GM18873 (cell line): ENCODE data around the gene C17orf50.

Experiments
- ATAC-seq: cut with Tn5 transposase; IDR thresholded peaks from one replicate; pipeline ENCODE4 v1.9.1; 2021; ENCODE audit warnings: mild to moderate bottlenecking, moderate library complexity, moderate number of reproducible peaks; ENCODE audit not compliant: unreplicated experiment, low FRiP score

Gene C17orf50

DNA sequence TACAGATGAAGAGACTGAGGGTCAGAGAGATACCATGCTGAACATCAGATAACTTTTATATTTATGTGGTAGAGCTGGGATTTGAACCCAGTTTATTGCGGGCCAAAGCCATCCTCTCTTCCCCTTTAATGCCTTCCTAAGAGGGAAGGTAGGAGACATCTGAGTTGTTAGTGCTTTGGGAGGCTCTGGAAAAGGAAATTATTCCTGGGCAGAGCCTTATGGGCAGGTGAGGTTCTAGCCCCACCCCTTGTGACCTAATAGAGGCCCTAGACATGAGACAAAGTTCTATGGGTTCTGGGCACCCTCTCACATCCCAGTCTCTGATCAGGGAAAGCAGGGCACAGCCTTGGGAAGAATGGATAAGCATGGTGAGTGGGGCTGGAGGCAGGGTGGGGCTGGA is at the start of gene C17orf50:
Gene C17orf50, plus strand, starts transcription at position 301 of the 400 bp plus-strand sequence. Its CDS starts 55 bp downstream, at position 356.
- ATAC-seq: no peak

DNA sequence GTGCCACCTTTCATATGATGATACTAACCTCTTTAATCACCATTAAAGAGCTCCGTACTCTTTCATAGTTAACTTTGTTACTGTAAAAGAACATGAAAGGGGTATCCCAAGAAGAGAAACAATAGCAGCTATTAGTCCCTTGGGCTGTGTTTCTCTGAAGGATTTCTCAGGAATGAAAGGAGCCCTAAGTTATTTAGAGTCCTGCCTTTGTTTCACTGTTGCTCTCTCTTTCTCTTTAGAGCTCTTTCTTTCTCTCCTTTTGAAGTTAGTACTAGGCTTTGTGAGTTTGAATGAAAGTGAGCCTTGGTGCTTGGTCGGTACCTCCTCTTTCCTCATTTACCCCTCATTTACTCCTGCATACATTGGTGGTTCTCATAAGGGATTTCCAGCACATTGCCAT is 49.7 kb upstream of the C17orf50 start:
- ATAC-seq: no peak

GRCh38 chr17:35713069-35713728 is 47.5 kb upstream of the C17orf50 start:
- ATAC-seq: no peak

GRCh38 chr17:35714988-35715387 is 45.7 kb upstream of the C17orf50 start:
- no peak for ATAC-seq

DNA sequence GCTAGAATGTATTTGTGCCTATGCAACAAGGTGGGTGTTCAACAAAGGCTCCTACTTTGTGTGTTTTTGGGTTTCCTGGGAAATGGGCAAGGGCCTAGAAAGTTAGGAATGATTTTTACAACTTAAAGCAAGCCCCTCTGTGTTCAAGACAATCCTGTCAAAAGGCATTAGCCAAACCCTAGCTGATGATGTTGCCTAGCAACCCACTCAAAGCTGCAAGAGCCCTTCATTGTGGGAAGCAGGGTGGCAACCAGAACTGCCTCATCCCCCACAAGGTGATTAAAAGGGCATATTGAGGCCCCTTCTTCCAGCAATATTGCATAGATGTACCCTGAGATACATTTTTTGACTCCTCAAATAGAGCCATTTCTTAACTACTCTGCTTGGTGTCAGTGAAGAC is 45.3 kb upstream of the C17orf50 start:
- ATAC-seq: no peak

GRCh38 chr17:35716173-35716572 is 44.5 kb upstream of the C17orf50 start:
- no peak for ATAC-seq

DNA sequence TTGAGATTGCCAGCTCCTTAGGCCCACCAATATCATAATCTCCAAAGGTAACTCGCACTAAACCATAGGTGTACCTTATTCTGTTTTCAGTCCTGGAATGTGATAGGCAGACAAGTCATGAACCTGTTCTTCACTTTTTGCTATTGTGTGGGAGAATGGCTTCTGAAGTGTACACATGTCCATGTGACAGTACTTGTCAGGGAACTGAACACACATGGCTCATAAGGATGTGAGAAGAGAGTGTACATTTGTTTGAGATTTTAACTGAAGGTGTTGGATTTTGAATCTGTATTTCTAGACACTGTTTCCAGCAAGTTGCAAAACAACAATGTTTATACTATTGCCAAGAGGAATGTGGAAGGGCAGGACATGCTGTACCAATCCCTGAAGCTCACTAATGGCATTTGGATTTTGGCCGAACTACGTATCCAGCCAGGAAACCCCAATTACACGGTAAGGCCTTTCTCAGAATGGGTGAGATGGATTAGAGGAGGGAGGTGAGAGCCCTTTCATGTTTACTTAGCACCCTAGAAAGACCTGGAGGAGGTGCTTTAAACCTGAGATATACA is 43.7 kb upstream of the C17orf50 start:
- no peak for ATAC-seq

- no peak for ATAC-seq
Measured at GRCh38 chr17:35717475-35717874, 43.2 kb upstream of the C17orf50 start.

DNA sequence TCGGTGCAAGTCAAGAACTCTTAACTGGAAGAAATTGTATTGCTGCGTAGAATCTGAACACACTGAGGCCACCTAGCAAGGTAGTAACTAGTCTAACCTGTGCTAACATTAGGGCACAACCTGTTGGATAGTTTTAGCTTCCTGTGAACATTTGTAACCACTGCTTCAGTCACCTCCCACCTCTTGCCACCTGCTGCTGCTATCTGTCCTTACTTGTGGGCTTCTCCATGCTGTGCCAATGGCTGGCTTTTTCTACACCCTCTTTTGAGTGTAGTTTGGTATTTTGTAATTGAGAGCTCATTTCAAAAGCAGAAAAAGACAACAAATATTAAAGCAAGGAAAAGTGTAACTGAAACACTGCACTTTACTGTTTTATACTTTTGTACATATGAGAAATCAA is 37.0 kb upstream of the C17orf50 start:
- no peak for ATAC-seq

GRCh38 chr17:35725058-35725457 is 35.6 kb upstream of the C17orf50 start:
- no peak for ATAC-seq

GRCh38 chr17:35725802-35726126 is 34.9 kb upstream of the C17orf50 start:
- no peak for ATAC-seq

DNA sequence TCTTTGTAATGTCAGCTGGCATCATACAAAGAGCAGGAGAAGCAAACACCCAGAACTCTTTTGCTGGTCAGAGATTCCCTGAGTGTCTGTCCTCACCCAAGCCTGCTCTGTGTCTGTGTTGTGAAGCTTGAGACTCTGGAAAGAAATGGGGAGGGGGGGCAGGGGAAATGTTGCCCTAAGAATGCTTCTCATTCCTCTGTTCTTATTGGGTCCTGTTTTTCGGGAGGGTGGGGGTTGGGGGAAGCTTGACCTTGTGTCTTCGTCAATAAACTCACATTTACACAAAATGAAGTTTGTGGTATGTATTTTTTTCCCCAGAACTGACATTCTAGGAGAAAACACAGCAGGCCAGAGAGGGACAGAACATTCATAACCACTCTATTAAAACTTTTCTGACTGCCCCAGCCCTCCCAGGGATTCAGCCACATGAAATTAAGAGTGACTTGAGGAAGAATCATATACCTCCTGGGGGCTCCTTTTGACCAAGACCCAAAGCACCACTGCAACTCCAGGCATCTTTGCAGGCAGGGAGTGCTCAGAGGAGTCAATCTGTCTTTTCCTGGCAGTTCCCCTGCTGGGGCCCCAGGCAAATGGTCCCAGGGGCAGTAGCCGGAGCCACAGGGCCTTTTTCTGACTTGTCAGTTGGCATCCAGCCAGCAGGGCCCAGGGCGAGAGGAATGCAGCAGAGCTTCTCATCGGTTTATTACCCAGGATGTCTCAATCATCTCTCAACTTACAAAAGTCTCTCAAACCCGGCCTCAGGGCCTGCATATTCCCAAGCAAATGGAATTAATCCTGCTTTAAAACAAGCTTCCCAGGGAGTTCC is 34.3 kb upstream of the C17orf50 start:
- ATAC-seq: no peak

DNA sequence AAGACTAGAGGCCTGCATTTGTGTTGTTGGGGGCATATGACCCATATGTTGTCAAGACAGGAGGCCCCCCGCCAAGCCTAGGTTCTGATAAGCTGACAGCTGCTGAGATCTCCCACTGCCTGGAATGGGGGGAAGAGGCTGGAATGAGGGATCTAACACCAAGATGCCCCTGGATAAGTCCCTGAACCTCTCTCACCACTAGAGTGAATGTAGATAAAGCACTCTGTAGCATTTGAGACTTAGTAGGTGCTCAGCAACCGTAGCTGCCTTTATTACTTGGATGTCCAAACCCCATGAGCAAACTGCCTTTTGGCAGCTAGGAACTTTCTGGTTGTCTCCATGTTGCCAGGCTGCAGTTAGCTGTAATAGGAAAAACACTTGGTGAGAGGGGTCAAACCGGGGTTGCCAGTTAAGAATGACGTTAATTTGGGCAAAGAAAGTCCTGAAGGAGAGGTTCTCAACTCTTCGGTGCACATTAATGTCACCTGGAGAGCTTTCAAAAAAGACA is 33.7 kb upstream of the C17orf50 start:
- no peak for ATAC-seq

DNA sequence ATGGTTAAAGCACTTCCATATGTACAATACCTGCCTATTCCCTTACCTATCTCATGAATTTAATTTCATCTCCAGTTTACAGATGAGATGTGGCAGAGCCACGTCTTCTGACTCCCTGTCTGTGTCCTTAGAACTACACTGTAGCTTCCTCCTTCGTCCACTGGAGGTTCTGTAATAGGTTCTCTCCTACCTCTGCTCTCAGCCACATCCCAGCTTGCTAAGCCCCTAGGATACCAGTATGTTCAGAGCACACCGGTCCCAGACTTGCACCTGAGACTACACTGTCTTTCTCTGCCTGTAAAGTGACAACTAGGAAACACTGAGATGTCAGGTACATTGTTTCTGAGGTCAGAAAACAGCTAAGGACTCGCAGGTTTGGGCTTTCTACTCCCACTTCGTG is 33.1 kb upstream of the C17orf50 start:
- ATAC-seq: no peak

DNA sequence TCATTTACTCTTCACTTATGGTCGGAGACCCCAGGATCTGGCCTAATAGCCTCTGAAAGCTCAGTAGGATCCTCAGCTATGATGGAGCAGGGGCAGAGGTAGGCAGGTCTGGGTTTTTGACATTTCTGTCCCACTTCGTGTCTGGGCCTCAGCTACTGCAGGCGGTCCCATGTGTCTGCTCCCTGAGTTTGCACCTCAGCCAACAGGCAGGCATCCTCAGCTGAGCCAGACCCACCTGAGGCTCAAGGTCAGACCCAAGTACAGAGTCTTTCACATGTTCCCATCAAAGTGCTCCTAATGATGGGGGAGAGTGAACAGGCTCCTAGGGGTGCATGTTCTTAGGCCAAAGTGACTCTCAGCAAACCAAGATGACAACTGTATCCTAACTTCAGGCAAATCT is 32.1 kb upstream of the C17orf50 start:
- no peak for ATAC-seq

- no peak for ATAC-seq
Measured at GRCh38 chr17:35729405-35729833, 31.3 kb upstream of the C17orf50 start.

GRCh38 chr17:35730400-35731005 is 30.2 kb upstream of the C17orf50 start:
- ATAC-seq: no peak

DNA sequence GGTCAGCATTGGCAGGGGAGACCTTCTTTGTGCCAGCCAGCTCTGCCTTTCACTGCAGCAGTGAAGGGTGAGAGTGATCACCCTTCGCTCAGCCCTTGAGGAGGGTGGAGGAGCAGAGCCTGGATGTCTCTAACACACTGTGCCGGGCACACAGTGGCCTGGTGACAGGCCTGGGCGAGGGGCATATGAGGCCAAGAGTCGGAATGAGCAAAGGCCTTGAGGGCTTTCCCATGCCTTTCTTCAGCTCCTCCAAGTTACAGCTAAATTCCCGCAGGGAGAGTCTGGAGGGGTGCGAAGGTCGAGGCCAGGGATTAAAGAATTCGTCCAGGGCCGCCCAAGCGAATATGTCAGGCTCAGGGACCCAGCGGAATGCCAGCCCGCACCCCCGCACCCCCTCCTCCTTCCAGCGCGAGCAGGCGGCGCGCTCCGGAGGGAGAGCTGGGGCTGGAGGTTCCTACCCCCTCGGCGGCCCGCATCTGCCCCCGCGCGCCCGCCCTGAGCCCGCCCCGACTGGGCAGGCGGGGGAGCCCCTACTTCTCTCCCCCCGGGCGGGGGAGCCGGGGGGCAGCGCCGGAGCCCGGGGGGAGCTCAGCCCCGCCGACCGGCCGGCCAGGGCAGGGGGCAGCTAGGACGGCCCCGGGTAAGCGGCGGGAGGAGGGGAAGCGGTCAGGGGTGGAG is 29.3 kb upstream of the C17orf50 start, which contains the start of gene RASL10B:
Gene RASL10B, plus strand, starts transcription at position 401 of the 678 bp plus-strand sequence. CDS start 3,546 bp downstream, outside the sequence.
- no peak for ATAC-seq

- no peak for ATAC-seq
Measured at GRCh38 chr17:35731917-35732805, 28.5 kb upstream of the C17orf50 start.

GRCh38 chr17:35732806-35733136 is 27.9 kb upstream of the C17orf50 start:
- no peak for ATAC-seq
